ENCODE data around the gene BHLHA15. TPM values are rescaled to one million over a fixed set of nuclear protein-coding genes. Genes with fewer than 3 reads are reported as not detected.

BHLHA15 gene
- total and polyA plus RNA-seq, 2 of the 13 experiments (the other 11 are each of a cell fraction or from before 2014, with no cell fraction given), result 1.9 to 6.1 TPM

DNA sequence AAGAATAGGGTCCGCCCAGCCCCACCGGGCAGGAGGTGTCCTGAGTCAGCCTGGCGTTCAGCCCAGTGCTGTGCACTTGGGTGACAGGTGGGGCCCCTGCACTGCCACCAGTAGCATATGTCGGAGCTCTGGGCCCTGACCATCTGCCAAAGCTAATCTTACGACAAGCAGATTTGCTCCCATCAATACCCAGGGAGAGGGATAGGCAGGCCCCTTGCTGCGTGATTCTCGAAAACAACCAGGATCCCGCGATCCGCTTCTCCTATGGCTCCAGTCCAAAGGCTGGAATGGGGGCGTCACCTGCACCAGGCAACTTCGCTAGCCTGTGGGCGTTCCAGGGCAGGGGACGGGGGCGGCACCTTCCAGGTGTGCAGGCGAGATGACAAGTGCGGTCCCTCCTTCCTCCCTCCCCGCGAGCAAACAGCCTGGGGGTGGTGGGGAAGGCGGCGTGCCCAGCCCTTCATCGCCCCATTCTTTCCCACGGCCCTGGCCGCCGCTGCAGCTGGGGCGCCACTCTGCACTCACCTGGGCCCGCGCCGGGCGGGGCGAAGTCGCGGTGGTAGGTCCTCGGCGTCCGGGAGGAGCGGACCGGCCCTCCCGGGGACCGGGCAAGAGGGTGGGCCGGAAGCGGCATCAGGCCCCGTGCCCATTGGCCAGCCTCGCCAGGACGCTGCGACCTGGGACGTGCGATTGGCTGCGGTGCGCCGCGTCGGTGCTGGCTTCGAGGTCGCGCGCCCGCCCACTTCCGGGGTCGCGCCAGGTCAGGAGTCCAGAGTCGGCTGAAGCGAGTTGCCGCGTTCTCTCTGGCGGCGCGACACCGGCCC lies 40.6 kb downstream of the BHLHA15 start, which contains the start of gene TECPR1 (continued):
- TF ChIP-seq, protein P1, sequence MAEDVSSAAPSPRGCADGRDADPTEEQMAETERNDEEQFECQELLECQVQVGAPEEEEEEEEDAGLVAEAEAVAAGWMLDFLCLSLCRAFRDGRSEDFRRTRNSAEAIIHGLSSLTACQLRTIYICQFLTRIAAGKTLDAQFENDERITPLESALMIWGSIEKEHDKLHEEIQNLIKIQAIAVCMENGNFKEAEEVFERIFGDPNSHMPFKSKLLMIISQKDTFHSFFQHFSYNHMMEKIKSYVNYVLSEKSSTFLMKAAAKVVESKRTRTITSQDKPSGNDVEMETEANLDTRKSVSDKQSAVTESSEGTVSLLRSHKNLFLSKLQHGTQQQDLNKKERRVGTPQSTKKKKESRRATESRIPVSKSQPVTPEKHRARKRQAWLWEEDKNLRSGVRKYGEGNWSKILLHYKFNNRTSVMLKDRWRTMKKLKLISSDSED (CRISPR knock-in tag; IDR thresholded peaks at IDR 0.05), result no peak
- TF ChIP-seq GFI1 (CRISPR knock-in tag; IDR thresholded peaks at IDR 0.05; ENCODE audit: borderline replicate concordance), result no peak; the same call in 1 of the 2 replicates
- TF ChIP-seq RARG (CRISPR knock-in tag; IDR thresholded peaks at IDR 0.05; ENCODE audit: low read depth), result 0 out of 2 replicates have a peak, but pooled peaks have one; percentile 22
- no peak for TF ChIP-seq SMARCE1 (IDR thresholded peaks at IDR 0.05; ENCODE audit: borderline replicate concordance)
- TF ChIP-seq ZZZ3 (CRISPR knock-in tag; IDR thresholded peaks at IDR 0.05; ENCODE audit: borderline replicate concordance), result no peak
- TF ChIP-seq PHF8 (CRISPR knock-in tag; IDR thresholded peaks at IDR 0.05), result no peak
- peak; percentile 13; the same call in 1 of the 2 replicates for TF ChIP-seq POLR2AphosphoS5 (IDR thresholded peaks at IDR 0.05; ENCODE audit: low read depth, low read length)
- no peak for TF ChIP-seq NRL (CRISPR knock-in tag; IDR thresholded peaks at IDR 0.05; ENCODE audit: borderline replicate concordance)
- no peak for TF ChIP-seq ZNF569 (CRISPR knock-in tag; IDR thresholded peaks at IDR 0.05; ENCODE audit: borderline replicate concordance)
- 0 out of 2 replicates have a peak, but pooled peaks have one; percentile 35 for TF ChIP-seq TOE1 (CRISPR knock-in tag; IDR thresholded peaks at IDR 0.05)
- TF ChIP-seq HDAC6 (IDR thresholded peaks at IDR 0.05; ENCODE audit: low read depth, low read length), result no peak
- peak; percentile 69; the same call in 1 of the 2 replicates for TF ChIP-seq EED (CRISPR knock-in tag; IDR thresholded peaks at IDR 0.05)
- TF ChIP-seq, protein P2, sequence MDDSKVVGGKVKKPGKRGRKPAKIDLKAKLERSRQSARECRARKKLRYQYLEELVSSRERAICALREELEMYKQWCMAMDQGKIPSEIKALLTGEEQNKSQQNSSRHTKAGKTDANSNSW (CRISPR knock-in tag; IDR thresholded peaks at IDR 0.05; ENCODE audit: borderline replicate concordance), result no peak
- 0 out of 2 replicates have a peak, but pooled peaks have one; percentile 72 for TF ChIP-seq ZNF616 (CRISPR knock-in tag; IDR thresholded peaks at IDR 0.05; ENCODE audit: low read depth)
- no peak for TF ChIP-seq ZNF326 (CRISPR knock-in tag; IDR thresholded peaks at IDR 0.05; ENCODE audit: borderline replicate concordance)
- TF ChIP-seq, protein P3, sequence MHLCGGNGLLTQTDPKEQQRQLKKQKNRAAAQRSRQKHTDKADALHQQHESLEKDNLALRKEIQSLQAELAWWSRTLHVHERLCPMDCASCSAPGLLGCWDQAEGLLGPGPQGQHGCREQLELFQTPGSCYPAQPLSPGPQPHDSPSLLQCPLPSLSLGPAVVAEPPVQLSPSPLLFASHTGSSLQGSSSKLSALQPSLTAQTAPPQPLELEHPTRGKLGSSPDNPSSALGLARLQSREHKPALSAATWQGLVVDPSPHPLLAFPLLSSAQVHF (CRISPR knock-in tag; IDR thresholded peaks at IDR 0.05), result no peak; the same call in 1 of the 2 replicates
- no peak for TF ChIP-seq TBP (CRISPR knock-in tag; IDR thresholded peaks at IDR 0.05)
- TF ChIP-seq REL (CRISPR knock-in tag; conservative IDR thresholded peaks at IDR 0.05), result no peak
- TF ChIP-seq, protein P4, sequence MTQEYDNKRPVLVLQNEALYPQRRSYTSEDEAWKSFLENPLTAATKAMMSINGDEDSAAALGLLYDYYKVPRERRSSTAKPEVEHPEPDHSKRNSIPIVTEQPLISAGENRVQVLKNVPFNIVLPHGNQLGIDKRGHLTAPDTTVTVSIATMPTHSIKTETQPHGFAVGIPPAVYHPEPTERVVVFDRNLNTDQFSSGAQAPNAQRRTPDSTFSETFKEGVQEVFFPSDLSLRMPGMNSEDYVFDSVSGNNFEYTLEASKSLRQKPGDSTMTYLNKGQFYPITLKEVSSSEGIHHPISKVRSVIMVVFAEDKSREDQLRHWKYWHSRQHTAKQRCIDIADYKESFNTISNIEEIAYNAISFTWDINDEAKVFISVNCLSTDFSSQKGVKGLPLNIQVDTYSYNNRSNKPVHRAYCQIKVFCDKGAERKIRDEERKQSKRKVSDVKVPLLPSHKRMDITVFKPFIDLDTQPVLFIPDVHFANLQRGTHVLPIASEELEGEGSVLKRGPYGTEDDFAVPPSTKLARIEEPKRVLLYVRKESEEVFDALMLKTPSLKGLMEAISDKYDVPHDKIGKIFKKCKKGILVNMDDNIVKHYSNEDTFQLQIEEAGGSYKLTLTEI (CRISPR knock-in tag; conservative IDR thresholded peaks at IDR 0.05), result no peak
- peak; percentile 68 for TF ChIP-seq KDM3A (CRISPR knock-in tag; IDR thresholded peaks at IDR 0.05; ENCODE audit: low read depth)
- no peak for TF ChIP-seq HMGA1 (CRISPR knock-in tag; conservative IDR thresholded peaks at IDR 0.05)
- peak; percentile 63; the same call in 1 of the 2 replicates for TF ChIP-seq ZNF777 (CRISPR knock-in tag; IDR thresholded peaks at IDR 0.05)
- no peak for TF ChIP-seq ZNF232 (CRISPR knock-in tag; IDR thresholded peaks at IDR 0.05; ENCODE audit: borderline replicate concordance)
- no peak; the same call in 1 of the 2 replicates for TF ChIP-seq ZNF431 (CRISPR knock-in tag; IDR thresholded peaks at IDR 0.05; ENCODE audit: borderline replicate concordance, low read depth)
- no peak for TF ChIP-seq MED8 (CRISPR knock-in tag; IDR thresholded peaks at IDR 0.05; ENCODE audit: insufficient replicate concordance)
- TF ChIP-seq NCOA5 (CRISPR knock-in tag; IDR thresholded peaks at IDR 0.05), result no peak
- 0 out of 2 replicates have a peak, but pooled peaks have one; percentile 24 for TF ChIP-seq SAFB2 (CRISPR knock-in tag; IDR thresholded peaks at IDR 0.05; ENCODE audit: borderline replicate concordance, low read depth)

All from HepG2 (cell line).